Peyer's patch (tissue), 4 donors: ENCODE data around the gene PLA2G12A.

Experiments
- CTCF ChIP-seq, 6 experiments: fragments of 450-650 bp in 4 of 6; fragments of 200-600 bp in 2 of 6; sonication (generic) in 1 of 6; IDR thresholded peaks; one replicate each; pipeline ENCODE4 v1.5.1; 2017 to 2019; ENCODE audit warnings: antibody characterized with exemption in 6 of 6, mild to moderate bottlenecking in 3 of 6, moderate library complexity in 1 of 6
- POLR2A ChIP-seq, 2 donors: fragments of 450-650 bp; IDR thresholded peaks; one replicate each; pipeline ENCODE4 v1.5.1; 2017; ENCODE audit warnings: antibody characterized with exemption in 2 of 2, mild to moderate bottlenecking in 2 of 2, moderate library complexity in 2 of 2

DNA sequence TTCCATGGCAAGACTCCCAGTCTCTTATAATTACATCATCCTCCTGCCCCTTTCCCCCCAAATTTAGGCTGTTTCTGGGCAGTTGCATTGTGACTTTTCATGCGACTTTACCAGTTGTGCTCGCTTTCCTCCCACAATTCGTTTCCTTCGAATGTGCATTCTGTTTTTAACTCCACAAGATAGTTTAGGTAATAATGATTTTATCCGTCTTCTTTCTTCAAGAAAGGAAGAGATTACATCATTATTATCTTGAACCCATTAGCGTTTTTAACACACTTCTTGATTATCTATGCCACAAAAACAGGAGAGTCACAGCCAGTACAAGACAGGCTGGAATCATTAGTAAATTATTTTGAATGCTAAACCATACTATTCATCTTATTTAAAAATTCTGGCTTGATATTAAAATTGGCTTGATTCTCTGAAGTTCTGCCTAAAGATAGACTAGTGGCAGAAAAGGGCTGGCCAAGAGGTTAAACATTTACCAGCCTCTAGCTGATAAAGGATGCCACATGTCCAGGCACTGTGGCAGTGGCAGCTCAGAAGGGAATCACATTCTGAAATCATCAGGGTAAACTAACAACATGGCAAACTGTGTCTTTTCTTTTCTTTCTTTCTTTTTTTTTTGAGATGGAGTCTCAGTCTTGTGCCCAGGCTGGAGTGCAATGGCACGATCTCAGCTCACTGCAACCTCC, 19.7 kb upstream of the PLA2G12A start:
- TF ChIP-seq CTCF (IDR thresholded peaks at IDR 0.05) = no peak
- TF ChIP-seq POLR2A (IDR thresholded peaks at IDR 0.05) = no peak
